Putamen (tissue), 1 donor: ENCODE results near the gene ODC1.
"Not testable (repeated sequence)": the region's sequence is repeated elsewhere in the genome, so short reads cannot be mapped to it uniquely, and the experiment has no call there.

Source experiments
- DNase-seq: peaks from one replicate; pipeline ENCODE4 v3.0.0-alpha.2; 2016; ENCODE audit warnings: low spot score

The ODC1 gene

DNA sequence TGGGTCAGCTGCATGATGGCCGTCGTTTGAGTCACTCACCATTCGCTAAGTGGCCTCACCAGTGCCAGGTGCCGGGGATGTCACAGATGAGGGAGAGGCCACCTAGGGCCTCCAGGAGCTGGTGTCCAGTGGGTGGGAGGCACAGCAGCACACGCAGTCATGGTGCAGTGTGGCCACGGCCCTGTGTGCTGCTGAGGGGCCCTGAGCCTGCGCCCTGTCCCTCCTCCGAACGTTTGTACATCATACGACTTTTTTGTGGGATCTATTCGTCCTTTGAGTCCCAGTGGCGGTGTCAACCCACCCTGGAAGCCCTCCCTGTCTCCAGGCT is 30.1 kb upstream of the ODC1 start:
- no peak for DNase-seq

DNA sequence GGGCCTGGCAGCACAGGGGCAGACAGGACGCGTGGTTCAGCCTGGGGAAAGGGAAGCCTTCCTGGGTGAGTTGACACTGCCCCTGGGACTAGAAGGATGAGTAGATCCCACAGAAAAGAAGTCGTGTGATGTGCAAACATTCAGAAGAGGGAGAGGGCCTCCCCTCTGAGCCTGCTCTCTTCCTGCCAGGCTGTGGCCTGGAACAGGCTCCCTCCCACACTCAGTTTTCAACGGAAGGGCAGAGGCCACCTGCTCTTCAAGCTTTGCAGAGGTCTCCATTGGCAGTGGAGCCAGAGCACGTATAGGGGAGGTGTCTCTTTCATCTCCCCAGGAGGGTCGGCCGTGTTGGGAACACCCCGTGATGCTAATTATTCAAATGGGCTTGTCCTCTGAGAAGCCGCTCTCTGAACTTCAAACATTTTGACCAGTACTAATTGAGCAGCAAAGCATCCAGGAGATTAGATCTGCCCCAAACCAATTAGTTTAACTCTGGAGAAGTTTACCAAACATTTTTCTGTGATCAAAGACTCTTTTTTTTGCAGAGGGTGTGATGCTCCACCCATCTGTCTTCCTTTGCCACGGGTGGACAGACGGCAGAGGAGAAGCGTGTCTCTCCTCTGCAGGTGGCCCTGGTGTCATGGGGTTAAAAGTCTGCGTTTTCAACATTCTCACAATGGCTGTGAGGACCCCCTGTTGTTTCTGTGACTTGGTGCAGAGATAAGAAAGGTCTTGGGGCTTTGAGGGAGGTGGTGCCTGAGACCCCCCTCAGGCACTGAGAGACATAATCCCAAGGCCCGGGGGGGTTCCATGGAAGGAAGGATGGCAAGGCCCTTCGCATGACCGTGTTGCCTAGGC is 29.5 kb upstream of the ODC1 start:
- DNase-seq = no peak

DNA sequence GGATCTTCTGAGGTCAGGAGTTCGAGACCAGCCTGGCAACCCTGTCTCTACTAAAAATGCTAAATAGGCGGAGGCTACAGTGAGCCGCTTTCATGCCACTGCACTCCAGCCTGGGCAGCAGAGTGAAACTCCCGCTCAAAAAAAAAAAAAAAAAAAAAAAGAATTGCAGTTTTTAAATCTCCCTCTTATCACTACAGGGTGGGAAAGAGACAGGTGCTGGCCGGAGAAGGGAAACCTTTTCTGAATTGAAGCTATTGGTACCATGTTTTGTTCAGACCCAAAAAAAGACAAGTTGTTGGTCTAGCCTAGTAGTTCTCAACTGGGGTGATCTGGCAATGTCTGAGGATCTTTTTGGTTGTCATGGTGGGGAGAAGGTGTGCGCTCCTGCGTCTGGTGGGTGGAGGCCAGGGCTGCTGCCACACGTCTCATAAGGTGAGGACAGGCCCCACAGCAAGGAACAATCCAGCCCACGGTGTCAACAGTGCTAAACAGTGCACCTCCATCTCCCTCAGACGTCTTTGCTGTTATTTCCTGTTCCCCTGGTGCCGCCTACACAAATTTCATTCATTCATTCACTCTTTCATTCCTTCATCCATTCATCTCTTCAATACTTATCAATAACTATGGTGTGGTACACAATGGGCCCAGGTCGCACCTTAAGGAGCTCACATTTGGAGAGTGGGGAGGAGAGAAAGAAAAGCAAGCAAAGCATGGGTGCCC is 28.8 kb upstream of the ODC1 start:
- DNase-seq = no peak

DNA sequence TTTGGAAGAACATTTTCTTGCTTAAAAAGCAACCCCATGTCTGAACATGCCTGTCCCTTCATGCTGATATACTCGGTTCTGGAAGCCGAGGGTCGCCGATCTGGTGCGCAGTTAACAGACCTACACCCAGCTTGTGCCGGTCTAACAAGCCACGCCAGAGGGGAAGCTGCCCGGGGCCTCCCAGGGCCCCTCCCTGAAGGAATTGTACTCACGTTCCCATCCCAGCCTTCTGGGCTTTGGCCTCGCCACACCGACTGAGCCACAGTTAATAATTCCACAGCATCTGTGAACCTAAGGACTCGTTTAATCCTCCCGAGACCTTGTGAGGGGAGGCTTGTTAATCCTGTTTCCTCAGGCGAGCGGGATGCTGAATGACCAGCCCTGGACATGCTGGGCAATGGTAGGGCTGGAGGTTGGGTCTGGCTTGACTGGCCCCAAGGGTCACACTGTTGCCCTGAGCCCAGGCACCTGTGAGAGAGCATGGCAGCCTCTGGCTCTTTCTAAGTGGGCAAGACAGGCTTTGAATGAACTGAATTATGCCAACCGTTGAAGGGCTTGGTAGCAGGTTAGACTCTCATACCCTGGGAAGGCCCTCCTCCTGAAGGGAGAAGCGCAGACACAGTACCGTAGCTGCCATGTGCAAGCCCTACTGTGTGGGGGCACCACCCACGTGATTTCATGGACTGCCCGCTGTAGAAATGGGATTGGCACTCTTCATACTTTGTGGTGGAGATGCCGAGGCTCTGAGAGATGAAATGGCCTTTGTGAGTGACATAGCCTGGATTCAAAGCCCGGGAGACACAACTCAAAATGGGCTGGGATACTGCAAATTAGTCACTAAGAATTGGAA is 27.9 kb upstream of the ODC1 start:
- DNase-seq = no peak

DNA sequence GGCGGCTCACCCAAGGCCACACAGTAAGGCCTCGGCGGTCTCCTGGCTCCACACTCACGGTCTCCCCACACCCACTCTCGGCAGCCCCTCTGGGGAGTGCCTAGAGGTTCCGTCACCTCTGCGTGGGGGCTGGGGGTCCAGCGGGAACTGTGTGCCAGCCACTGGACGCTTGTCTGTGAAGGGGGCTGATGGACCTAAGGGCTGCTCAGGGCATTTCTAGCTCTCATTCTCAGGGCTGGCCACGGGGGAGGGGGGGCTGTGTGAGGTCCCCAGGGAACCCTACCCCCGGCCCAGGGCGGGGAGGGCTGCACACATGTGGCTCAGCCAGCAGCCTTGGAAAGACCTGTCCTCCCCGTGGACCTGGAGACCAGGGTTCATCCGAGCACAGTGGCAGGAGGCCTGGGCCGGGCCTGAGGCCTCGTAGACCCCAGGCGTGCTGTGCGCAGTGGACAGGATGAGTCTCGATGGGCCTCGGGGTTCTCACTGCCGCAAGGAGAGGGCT is 27.1 kb upstream of the ODC1 start:
- no peak for DNase-seq

DNA sequence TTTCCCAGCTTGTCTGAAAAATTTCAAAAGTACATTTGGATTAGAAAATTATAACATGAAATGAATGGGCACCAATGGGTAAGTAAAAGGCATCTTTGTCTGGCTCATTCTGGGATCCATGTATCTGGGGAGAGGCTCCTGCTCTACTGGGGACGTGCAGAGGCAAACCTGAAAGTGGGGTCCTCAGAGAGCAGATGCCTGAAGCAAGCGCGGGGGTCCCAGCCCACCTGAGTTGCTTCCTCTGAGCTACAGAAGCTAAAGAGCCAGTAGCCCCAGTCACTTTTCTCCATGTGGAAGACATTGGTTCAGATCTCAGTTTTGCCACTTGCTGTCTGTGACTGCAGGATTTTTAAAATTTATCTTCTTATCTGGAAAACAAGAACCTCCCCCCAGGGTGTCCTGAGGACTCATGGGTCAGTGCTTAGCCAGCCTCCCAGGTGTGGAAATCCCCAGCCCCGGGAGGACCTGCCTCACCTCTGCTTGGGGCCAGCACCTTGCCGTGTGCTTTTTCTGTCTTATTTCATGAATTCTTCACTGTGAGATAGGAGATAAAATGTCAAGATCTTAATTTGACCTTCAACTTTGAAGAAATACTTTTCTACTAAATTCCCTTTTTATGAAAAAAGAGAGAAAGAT is 25.1 kb upstream of the ODC1 start:
- DNase-seq = no peak

DNA sequence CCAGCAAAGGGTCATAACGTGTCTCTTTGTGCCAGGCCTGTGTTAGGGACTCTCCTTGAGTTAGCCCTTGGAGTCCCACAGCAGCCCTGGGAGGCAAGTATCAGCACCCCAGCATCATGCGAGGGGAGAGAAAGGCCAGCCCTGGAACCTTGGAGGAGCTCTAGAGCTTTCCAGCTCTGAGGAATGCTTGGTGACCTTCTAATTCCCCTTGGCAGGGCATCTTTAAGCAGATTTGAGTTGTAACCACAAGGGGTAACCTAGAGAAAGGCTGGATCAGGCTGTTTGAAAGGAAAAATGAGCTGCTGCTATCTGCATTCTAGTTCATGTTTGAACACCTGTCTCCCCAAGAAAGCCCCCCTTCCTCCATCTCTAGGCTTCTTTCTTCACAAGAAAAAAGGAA is 23.8 kb upstream of the ODC1 start:
- DNase-seq = no peak

DNA sequence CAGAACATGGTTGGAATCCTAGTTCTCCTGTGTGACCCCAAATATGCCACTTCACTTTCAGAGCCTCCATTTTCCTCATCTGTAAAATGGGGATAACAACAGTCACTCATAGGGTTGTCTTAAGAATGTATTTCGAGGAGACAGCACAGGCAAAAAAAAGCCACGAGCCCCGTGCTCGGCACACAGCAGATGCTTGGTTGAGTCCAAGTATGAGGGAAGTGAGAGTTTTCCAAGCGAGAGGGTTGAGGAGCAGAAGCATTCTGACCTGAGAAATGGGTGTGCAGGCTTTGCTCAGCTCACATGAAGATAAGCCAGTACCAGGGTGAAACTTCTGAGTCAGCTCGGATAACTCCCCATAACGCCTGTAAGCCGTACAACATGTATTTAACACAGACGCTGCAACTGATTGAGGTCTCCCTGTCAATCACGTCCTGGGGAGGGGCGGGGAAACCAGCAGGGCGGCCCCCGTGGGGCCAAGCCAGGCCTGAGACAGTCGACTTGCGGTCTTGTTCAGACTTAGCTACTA is 23.0 kb upstream of the ODC1 start:
- no peak for DNase-seq

DNA sequence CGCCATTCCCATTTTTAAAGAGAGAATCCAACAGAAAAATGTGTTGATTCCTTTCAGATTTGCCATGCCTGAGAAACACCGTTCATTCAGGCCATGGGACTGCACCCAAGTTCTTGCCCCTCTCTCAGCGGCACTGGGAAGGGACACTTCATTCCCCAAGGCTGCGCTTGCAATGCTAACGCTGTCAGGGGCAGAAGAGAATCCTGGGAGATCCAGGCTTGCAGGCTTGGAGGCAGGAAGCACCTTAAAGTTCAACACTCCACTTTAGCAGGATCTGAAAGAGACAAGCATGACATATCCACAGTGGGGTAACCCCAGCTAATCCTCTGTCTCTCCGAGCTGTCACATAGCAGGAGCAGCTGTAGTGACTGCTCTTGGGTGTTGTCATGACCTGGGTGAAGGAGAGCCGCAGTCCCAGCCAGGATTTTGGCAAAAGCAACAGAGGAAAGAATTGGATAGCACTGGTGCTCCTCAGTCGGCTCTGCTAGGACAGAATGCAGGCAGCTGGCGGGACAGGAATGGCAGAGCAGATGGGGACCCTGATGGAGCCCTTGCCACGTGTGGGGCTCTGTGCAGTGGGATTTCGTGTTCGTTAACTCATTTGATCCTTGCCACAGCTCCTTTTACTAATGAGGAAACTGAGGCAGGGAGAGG is 22.0 kb upstream of the ODC1 start:
- DNase-seq = no peak

DNA sequence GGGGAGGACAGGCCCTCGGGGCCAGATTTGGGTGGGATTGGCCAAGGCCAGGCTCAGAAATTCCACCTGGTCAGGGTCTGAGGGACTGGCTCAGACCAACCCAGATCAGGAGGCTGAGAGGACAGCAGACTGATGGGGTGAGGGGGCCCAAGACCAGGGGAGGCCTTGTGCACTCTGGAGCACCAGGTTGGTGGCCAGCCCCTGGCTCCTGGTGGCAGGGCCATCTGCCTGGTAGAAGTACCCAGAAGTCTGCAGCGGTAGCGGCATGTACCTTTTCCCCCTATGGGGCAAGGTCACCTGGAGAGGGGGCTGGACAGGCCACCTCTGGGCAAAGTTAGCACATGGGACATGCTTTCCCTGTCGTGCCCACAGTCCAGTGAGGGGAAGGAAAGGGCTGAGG is 21.2 kb upstream of the ODC1 start:
- DNase-seq = no peak

DNA sequence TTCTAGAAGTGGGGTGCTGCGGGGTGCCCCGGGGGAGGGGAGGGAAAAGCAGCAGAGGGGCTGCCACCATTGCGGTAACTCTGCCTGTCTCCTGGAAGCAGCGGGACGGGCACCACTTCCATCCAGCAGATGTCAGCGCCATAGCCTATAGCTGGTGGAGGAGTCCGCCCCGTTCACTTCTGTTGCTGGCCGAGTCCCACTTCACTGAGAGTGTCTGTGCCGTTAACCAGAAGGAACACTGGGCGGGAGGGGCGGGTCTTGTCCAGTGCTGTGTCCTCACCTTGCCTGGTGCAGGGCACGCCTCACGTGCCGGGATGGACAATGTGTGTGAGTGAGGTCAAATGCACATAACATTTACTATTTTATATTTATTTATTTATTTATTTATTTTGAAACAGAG is 19.3 kb upstream of the ODC1 start:
- DNase-seq = no peak

DNA sequence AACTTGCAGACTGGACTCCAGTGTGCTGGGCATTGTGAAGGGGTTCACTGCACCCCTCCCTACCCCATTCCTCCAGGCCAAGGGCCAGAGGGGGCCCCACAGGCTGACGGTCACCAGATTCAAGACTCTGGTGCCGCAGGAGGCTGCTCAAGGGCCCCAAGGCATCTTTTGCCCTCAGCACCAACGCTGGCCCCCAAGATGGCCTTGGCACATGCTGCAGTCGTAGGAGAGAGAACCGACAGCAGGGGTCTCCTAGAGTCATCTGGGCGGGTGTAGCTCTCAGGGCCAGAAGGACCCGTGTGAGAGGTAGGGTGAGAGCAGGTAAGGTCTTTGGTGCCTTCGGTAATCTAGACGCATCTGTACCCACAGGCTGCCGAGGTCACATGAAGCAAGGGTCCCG is 18.7 kb upstream of the ODC1 start:
- no peak for DNase-seq

DNA sequence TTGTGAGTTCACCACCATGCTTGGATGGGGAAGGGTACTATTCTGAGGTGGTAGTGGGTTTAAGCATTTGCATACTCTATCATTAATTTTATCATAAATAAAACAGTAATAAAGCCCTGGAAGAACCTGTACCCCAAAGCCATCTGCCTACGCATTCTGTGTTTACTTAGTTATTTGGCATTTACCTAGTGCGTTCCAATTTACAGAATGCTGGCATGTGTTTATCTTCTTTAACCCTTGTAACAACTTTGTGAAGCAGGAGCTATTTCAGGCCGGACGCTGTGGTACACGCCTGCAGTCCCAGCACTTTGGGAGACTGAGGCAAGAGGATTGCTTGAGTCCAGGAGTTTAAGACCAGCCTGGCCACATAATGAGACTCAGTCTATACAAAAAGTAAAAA is 17.8 kb upstream of the ODC1 start:
- no peak for DNase-seq

DNA sequence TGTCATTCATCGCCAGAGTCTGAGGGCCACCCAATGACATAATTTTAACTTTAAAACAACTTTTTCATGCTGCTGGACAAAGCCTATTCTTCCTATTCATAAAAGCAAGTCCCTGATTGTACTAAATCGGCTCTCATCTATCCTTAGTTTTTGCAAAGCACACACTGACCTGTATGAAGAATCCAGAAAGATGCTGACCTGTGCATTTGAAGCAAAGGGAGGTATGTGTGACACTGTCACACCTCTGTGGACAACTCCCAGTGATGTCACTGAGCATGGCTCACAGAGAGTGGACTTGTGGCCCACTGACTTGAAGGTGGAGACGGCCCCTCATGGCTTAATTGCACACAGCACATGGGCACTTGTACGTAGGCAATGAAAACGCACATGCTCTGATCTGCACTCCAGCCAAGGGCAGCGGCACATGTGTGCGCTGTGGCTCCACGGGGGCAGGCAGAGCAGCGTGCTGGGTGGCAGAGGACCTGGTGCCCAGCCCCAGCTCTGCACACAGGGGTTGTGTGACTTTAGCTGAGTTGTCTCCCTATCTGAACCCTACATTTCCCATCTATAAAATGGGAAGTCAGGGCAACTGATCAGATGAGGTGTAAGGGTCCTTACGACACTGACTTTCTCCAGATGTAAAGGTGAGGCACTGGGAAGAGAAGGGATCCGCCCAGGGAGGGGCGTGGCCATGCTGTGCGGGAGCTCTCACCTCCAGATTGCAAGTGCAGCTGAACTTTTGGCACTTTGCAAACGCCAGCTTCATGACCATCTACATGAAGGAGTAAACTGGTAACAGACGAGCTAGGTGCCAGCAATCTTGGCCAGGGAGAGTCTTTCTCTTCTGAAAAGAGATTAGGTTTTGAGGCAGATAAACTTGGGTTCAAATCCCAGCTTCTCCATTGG is 14.3 kb upstream of the ODC1 start:
- no peak for DNase-seq

DNA sequence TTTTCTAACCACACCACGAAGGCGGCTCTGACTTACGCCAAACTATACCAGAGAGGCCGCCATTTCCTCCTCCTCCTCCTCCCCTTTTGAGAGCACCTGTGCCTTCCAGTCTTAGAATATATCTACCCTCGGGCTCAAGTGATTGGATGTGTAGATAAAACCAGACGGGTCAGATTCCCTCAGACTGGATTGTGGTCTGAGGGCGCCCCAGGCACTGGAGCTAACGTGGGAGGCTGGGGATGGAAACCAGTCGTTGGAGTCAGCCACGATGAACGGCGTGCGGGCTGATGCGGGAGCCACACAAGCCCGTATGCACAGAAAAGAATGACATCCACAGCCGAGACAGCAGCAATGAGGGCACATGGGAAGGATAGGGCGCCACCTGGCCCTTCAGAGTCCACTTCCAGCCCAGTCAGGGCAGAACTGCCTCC is 12.3 kb upstream of the ODC1 start:
- DNase-seq = no peak

DNA sequence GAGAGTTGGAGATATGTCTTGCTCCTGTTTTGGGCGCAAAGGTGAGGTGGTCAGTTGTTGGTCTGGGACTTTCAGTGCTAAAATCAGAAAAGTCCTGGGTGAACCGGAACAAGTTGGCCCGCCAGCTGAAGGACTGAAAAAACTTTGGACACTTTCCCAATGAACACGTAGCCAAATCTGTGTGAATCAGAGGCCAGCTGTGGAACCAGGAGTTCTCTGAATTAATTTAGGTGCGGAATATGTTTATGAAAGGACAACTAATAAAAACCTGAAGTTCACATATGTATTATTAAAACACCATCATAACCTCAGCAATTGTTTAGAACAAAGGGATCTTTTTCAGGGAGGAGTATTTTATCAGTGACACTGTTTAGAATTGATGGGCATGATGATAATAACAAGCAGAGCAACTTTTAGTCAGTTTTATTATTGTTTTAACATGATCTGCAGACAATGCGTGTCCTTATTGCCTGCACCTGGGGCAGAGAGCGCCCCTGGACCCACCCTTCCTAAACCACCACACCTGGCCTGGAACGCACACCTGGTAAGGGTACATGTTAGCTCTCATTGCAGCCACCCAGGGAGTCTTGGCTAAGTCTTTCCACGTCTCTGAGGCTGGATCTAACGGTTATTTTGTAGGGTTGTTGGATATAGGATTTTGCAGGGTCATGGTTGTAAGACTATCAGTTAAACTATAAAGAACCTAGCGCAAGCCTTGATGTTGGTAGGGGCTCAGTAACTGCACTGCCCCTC is 9.9 kb upstream of the ODC1 start:
- DNase-seq = no peak

DNA sequence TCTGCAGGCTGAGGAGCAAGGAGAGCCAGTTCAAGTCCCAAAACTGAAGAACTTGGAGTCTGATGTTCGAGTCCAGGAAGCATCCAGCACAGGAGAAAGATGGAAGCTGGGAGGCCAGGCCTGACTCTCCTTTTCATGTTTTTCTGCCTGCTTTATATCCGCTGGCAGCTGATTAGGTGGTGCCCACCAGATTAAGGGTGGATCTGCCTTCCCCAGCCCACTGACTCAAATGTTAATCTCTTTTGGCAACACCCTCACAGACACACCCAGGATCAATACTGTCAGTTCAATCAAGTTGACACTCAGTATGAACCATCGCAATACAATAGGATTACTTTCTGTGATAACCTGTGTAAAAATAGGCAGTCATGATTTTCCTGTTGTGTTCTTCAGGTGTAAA is 9.1 kb upstream of the ODC1 start:
- not testable (repeated sequence) for DNase-seq

DNA sequence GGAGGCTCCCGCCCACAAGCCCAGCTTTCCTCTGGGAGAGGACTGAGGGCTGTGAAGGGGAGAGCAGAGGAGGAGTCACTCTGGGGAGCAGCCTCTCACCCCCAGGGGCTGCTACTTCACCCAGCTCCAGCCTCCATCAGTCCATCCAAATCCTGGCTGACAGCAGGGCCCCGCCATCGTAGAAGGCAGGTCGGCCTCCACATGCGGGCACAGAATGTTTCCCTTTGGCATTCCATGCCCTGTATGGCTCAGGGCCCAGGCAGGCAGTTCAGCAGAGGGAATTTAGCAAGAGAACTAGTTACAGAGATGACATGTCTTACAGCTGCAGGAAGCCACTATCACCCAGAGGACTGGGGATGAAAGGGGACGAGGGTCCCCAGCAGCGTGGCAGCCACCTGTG is 6.4 kb upstream of the ODC1 start:
- DNase-seq = no peak

DNA sequence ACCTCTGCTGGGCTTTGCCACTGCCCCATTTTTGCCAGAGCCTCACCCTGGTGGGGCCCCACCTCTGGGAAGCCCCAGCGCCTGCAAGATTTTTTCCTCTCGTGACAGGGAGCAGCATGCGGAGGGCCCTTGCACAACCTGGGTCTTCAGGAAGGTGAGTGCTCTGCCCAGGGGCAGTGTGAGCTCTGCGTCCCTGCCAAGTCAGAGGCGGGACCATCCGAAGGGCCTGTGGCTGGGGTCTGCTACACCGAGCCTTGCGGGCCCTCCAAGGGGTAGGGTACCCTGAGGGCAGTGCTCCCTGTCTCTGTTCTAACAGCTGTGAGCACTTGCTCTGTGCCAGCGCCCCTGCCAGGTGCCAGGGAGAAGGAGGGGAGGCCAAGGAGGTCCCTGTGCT is 5.8 kb upstream of the ODC1 start:
- no peak for DNase-seq
